Epidermal melanocyte (primary cell): ENCODE results near the gene CDV3.
"Not testable (repeated sequence)": the region's sequence is repeated elsewhere in the genome, so short reads cannot be mapped to it uniquely, and the experiment has no call there.

ENCODE experiments used
- DNase-seq: peaks from one replicate; pipeline ENCODE4 v3.0.0; 2011; ENCODE audit warnings: low spot score; ENCODE audit not compliant: insufficient read length

Gene CDV3, protein sequence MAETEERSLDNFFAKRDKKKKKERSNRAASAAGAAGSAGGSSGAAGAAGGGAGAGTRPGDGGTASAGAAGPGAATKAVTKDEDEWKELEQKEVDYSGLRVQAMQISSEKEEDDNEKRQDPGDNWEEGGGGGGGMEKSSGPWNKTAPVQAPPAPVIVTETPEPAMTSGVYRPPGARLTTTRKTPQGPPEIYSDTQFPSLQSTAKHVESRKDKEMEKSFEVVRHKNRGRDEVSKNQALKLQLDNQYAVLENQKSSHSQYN

DNA sequence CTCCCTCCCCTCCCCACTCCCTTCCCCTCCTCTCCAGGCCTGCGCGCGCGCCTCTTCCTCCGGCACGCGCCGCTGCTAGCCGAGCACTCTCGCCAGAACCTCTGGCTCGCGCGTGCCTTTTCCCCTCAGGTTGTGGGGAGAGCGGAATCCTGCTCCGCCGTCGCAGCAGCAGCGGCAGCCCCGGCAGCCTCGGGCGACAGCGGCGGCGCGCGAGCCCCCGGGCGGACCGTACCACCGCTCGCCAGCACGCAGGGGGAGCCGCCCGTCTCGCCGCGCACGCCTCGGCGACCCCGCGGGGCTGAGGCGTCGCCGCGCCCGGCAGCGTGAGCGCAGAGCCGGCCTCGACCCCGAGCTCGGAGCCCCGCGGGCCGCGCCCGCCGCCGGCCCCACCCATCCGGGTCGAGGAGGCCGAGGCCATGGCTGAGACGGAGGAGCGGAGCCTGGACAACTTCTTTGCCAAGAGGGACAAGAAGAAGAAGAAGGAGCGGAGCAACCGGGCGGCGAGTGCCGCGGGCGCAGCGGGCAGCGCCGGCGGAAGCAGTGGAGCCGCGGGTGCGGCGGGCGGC lies at the start of gene CDV3:
Gene CDV3, plus strand, starts transcription at position 58 of the 566 bp plus-strand sequence. Its CDS starts 359 bp downstream, at position 417.
- DNase-seq: no peak

DNA sequence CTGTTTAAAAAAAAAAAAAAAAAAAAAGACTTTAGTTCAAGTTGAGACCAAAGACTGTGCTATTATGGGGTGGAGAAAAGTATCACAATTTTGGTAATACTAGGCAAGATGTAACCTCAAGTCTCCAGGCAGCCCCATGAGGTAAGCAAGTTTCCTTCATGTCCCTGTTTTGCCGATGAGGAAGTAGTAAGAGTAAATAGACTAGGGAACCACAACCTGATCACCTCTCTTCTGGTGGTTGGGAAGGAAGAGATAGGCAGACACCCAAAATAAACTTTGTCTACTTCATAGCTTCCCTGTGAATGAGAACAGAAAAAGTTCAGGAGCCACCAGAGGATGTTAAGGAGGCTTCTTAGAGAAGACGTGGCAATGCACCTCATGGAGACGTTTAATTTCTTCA lies 49.7 kb upstream of the CDV3 start:
- not testable (repeated sequence) for DNase-seq

DNA sequence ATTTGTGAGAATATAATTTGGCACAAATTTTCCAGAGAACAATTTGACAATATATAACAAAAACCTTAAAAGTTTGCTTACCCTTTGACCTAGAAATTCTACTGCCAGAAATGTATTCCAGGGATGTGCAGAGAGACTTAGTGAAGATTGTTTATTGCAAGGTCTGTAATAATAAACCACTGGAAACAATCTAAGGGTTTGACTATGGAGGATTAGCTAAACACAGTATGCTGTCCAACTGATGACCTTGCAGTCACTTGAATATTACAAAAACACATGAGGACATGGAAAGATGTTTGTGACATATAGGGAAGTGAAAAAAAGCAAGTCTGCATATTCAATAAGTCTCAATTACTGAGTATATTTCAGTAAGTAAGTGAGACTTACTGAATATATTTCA lies 48.1 kb upstream of the CDV3 start:
- no peak for DNase-seq

DNA sequence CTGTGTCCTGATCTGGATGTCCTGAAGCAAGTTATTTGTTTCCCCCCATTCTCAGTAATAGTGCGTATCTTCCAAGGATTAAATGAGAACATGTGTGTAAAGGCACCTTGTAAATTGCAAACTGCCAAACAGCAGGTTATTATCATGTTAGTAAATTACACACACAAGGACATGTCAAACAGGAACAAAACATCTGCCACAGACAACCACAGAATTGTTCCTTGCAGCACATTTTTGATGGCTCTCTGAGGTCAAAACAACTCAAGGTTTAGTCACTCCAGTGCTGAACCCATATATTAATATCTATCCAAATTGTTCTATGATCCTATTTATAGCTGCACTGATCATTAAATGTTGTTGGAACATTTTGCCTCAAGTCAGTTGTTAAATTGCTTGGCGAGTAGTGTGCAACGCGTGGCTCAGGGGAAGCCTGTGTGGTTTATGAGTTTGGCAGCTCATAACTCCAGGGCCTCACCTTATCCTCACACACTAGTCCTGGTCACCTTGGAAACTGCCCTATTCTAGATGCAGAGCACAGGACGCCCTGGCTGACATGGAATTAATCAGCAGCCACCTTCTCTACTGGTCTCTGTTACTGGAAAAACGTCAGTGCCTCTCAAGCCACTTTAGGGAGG lies 46.3 kb upstream of the CDV3 start:
- no peak for DNase-seq

DNA sequence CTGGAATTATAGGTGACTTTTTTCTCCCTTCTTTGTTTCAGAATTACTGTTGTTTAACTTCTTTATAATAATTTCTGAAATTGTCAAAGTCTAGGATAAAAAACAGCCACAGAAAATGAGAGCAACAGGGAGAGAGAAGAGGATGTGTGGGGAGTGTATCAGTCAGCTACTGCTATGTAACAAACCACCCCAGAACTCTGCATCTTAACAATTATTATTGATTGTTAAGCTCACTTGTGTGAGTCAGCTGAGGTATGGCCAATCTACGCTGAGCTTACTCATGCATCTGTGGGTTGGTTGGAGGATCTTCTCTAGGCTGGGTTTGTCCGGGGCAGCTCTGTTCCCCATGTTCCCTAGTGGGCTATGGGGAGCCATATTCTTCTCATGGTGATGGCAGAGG lies 43.7 kb upstream of the CDV3 start:
- no peak for DNase-seq

DNA sequence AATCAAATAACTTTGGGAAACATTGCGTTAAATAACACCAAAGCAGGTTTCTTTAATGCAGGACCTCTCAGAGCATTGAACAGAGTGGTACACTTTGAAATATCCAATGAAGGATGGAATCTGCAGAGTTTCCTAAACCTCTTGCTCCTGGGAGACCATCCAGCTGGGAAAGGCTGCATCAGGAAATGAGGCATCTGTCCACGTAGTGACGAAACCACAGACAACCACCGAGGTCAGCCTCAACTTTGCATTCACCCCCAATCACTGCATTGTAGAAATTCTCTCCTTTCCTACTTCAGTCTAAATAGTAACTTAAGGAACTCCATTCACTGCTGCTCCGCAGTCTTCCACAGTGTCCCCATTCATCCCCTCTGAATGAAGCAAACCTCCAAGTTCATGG lies 41.5 kb upstream of the CDV3 start:
- no peak for DNase-seq

DNA sequence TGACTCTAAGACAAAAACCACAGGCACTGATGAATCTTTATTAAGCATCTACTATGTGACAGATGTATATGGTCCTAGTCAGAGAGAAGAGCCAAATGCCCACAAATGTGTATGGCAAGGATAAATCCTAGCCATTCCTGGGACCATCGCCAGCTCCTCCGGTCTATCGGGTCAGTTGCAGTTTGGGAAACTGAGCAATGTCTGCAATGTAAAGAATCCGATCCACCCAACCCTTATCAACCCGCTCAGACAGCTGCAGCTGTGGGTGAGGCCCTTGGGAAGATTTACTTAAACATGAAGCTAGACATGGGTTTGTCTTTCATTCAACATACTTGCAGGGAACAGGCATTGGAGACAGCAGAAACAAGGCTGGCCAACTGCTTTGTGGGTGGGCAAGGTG lies 40.5 kb upstream of the CDV3 start:
- no peak for DNase-seq

DNA sequence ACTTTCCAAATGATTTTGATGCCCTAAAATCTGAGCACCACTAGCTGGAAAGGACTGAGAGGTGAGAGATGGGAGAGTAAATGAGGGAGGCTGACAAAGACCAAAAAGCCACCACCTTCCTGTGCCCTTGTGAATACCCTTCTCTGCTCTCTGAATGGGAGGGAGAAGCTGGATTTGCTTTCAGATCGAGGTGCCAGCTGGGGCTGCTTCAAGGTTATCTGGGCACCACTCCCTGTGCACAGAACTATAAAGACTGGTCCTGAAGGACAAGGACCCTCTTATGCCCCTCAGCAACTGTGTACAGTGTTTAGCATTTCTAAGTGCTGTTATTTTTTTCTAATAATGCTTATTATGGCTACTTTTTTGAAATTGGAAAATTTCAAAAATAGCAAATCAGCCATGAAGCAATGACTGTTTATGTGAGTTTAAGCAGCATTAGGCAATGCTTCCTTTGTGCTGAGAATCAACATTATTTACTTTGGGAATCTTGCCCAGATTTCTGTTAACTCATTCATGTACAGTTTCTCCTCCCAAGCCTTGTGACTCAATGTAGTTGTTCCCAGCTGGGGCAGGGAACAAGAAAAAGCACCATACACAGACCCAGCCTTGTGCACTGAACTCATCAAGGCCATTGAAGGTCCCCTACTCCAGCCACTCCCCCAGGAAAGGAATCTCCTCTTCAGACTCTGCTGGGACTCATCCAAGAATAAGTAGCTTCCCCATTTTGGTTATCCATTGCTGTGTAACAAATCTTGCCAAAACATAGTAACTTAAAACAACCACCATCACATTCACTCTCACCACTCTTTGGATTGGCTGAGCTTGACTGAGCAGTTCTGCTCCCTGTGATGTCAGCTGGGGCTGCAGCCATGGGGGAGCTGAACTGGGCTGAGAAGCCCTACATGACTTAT lies 37.3 kb upstream of the CDV3 start:
- DNase-seq: peak; percentile 51

DNA sequence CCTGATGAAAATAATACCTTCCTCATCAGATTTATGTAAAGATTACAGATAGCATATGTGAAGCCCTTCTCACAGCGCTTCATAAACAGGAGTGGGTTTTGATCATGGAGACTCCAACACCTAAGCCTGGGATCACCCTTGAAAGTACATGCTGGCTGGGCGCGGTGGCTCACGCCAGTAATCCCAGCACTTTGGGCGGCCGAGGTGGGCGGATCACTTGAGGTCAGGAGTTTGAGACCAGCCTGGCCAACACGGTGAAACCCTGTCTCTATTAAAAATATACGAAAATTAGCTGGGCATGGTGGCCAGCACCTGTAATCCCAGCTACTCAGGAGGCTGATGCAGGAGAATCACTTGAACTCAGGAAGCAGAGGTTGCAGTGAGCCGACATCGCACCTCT lies 36.4 kb upstream of the CDV3 start:
- not testable (repeated sequence) for DNase-seq

DNA sequence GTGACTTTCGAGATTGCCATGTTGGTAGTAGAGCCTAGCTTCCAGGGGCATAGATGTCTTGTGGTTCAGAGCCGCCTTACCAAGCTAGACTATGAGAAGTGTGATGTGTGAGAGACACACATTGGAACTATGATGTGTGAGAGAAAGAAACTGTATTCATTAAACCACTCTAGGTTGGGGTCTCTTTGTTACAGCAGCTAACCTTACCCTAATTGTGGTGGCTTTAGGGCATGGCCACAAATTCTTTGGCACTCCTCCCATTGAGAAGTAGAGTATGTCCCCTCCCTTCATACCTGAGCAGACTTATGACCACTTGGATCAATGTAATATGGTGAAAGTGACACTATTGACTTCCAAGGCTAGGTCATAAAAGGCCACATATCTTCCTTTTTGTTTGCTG lies 35.3 kb upstream of the CDV3 start:
- DNase-seq: no peak

DNA sequence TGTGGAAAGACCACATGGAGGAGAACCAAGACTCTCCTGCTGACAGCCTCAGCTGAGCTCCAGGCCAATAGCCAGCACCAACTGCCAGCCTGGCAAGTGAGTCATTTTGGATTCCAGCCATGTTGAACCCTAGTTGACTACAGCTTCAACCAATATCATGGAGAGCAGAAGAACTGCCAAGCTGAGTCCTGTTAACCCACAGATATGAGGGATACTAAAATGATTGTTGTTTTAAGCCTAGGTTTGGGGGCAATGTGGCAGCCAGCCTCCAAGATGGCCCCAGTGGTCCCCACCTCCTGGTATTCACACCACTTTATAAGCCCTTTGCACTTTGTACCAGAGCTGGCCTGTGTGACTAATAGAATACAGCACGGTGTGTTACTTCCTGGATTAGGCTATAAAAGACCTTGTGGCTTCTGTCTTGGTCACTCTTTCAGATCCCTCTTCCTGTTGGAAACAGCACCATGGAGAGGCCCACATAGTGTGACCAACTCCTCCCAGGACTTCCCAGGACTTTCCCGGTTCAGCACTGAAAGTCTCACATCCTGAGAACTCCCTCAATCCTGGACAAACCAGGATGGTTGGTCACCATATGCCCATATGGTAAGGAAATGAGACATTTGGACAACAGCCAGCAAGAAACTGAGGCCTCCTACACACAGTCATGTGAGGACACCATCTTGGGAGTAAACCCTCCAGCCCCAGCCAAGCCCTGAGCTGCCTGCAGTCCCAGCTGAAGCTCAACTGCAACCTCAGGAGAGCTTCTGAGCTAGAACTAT lies 32.4 kb upstream of the CDV3 start:
- no peak for DNase-seq

DNA sequence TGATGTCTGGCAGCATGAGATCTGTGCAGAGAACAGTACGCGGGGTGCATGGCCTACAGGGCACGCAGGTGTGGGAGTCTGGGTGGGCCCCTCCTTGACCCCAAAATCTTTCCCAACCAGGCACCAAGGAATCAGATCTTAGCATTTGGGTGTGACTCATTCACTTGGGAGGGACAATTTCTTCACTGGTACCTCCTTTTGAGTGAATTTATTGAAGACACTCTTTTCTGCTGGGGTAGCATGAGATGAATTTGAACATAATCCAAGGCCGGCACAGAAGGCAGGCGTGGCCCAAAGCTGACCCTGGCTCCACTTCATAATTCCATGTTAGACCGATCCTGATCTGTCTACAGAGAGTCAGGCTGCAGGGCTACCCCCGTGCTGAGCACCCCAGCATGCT lies 30.6 kb upstream of the CDV3 start:
- DNase-seq: no peak

DNA sequence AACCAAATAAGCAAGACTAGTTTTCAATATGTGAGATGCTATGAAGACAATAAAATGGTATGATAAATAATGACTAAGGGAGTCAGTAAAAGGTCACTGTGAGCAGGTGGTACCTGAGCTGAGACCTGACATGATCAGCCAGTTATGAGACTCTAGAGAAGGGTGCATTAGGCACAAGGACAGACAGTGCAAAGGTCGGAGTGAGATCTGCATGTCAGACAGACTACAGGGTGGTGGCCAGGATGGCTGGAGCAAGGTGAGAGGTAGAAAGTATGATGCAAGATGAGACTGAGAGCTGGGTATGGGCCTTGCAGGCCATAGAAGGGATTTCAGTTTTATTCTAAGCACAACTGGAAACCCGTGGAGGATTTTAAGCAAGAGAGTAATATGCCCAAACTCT lies 28.5 kb upstream of the CDV3 start:
- not testable (repeated sequence) for DNase-seq

DNA sequence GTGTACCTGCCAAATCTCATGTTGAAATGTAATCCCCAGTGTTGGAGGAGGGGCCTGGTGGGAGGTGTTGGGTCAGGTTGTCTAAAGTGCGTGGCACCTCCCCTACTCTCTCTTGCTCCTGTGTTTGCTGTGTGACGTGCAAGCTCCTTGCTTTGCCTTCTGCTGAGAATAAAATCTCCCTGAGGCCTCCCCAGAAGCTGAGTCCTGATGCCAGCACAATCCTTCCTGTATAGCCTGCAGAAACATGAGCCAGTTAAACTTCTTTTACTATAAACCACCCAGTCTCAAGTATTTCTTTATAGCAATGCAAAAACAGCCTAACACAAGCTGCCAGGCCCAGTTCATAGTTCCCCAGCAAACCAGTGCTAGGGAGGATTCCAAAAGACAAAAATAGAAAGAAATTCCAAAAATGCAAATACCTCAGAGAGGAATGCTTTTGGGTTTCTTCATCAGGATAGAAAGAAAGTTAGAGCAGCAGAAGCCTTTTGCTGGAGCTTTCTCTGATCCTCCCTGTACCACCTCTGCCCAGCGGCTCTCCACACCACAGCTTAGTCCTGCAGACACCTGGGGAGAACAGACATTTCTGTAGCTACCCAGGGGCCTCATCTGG lies 25.9 kb upstream of the CDV3 start:
- peak; percentile 63 for DNase-seq

DNA sequence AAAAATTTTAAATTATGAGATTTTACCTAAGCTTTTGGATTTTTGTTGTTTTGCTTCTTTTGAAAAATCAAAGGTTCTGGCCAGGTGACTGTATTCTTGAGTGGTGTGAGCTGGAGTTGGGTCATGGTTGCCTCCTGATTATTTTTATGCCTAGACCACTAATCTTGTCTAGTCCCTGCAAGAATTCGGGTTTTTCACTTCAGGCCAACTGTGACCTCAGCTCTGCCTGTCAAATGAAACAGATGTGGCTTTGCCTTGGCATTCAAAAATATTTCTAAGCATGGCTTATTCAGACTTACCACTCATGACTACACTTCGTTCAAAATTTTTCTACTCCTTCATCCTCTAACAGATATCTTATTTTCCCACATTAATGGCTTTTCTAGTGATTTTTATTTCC lies 25.4 kb upstream of the CDV3 start:
- no peak for DNase-seq

DNA sequence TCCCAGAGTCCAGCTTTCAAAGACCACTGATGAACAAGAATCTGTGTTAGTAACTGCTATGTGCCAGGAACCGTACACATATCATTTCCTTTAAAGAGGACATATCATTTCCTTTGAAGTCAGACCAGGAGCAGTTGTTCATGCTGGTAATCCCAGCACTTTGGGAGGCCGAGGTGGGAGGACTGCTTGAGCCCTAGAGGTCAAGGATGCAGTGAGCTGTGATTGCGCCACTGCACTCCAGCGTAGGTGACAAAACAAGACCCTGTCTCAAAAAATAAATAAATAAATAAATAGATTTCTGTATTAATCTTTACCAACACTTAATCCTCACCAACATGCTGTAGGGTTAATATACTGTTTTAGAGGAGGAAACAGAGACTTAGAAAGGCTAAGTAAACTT lies 23.9 kb upstream of the CDV3 start:
- DNase-seq: no peak

DNA sequence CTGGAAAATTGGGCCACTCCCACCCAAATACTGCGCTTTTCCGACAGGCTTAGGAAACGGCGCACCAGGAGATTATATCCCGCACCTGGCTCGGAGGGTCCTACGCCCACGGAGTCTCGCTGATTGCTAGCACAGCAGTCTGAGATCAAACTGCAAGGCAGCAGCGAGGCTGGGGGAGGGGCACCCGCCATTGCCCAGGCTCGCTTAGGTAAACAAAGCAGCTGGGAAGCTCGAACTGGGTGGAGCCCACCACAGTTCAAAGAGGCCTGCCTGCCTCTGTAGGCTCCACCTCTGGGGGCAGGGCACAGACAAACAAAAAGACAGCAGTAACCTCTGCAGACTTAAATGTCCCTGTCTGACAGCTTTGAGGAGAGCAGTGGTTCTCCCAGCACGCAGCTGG lies 21.9 kb upstream of the CDV3 start:
- not testable (repeated sequence) for DNase-seq

DNA sequence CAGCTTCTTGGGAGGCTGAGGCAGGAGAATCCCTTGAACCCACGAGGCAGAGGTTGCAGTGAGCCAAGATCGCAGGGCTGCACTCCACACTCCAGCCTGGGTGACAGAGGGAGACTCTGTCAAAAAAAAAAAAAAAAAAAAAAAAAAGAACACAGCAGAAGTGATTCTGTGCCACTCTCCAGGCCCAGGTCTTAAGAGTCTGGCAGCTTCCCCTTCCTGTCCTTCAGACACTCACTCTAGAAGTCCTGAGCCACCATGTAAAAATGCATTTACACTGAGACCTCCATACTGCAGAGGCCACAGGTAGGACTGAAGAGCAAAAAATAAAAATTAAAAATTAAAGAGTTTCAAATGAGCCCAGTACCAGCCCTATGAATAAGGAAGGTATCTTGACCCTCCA lies 11.8 kb upstream of the CDV3 start:
- no peak for DNase-seq

DNA sequence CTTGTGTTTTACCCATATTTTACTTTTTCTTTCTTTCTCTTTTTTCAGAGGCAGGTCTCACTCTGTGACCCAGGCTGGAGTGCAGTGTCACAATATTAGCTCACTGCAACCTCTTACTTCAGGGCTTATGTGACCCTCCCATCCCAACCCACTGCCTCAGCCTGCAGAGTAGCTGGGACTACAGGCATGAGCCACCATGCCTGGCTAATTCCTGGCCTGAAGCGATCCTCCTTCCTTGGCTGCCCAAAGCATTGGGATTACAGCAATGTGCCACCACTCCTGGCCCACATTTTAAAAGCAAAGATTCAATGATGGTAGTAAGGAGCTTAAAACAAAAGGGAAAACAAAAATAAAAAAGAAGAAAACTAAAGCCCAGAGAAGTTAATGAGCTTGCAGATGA lies 11.1 kb upstream of the CDV3 start:
- DNase-seq: no peak

DNA sequence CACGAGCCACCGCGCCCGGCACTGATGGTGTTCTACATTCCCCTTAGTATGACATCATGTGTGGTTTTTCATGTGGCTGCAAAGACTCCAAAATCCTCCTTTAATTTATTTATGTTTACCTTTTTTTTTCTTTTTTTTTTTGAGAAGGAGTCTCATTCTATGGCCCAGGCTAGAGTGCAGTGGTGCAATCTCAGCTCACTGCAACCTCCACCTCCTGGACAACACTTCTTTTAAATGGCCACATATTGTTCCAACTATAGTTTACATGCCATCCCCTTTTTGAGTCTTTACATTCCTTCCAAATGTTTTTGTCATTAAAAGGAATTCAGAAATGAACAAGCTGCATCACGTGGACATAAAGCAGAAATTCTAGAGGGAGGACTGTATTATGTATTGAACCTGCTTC lies 10.3 kb upstream of the CDV3 start:
- DNase-seq: no peak

DNA sequence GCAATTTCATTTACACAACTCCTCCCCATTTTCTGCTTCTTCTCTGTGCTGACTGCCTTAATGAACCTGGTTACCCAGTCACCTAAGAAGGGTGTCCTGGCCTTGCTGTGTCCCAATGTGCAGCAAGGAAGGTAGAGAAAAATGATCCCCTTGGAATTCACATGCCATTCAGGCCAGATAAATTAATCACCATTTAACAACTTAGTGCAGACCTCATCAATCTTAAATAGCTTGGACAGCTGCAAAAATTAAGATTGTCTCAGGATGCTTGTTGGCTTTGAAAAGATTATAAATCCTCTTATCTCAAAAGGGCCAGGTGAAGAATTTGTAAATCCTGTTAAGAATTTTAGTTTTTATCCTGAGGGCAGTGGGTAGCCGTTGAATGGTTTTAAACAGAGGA lies 9.7 kb upstream of the CDV3 start:
- DNase-seq: no peak
